Mammary epithelial cell (primary cell): ENCODE measurements around the gene ASZ1.

Source experiments
- EZH2 ChIP-seq: IDR thresholded peaks from 2 replicates; pipeline ENCODE4 v1.6.1; 2012; ENCODE audit warnings: low read length, inconsistent platforms, borderline replicate concordance
- TF ChIP-seq, protein P1 (sequence below), 2 donors: IDR thresholded peaks in 1 of 2; conservative IDR thresholded peaks in 1 of 2; 2 replicates each; pipeline ENCODE4 v1.5.1; 2011 to 2012; ENCODE audit warnings: inconsistent platforms in 2 of 2, low read length in 2 of 2, mild to moderate bottlenecking in 2 of 2, control low read depth in 1 of 2, low read depth in 1 of 2; ENCODE audit not compliant: insufficient read depth in 1 of 2; ENCODE audit errors: extremely low read depth in 1 of 2

DNA sequence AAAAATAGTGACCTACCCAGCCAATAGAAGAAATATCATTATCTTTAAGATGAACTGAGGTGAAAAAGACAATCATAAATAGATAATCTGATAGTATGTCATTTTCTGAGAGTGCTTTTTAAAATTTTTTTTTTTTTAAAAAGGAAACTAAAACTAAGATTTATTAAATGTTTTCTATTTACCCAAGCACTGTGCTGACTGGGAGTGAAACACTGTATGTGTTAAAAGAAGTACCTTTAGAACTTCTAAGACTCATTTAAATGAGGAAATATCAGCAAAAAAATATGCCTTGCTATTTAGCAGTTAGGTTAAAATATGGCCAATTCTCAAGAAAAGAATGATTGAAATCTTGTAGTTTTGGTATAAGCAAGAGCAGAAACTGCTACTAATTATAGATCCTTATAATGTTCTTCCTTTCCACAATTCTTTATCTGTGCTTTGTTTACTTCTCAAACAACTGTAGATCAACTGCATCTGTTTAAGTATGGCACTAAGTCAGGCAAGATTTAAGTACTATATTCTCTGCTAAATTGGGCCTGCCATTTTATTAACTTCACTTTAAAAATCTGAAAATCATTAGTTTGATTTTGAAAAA, 64.9 kb downstream of the ASZ1 start:
- TF ChIP-seq, protein P1, sequence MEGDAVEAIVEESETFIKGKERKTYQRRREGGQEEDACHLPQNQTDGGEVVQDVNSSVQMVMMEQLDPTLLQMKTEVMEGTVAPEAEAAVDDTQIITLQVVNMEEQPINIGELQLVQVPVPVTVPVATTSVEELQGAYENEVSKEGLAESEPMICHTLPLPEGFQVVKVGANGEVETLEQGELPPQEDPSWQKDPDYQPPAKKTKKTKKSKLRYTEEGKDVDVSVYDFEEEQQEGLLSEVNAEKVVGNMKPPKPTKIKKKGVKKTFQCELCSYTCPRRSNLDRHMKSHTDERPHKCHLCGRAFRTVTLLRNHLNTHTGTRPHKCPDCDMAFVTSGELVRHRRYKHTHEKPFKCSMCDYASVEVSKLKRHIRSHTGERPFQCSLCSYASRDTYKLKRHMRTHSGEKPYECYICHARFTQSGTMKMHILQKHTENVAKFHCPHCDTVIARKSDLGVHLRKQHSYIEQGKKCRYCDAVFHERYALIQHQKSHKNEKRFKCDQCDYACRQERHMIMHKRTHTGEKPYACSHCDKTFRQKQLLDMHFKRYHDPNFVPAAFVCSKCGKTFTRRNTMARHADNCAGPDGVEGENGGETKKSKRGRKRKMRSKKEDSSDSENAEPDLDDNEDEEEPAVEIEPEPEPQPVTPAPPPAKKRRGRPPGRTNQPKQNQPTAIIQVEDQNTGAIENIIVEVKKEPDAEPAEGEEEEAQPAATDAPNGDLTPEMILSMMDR (conservative IDR thresholded peaks at IDR 0.05 in 1 of 2, IDR thresholded peaks at IDR 0.05 in 1 of 2; ENCODE audit: extremely low read depth in 1 of 2, insufficient read depth in 1 of 2, low read depth in 1 of 2, low read length in 2 of 2) = no peak
- no peak for TF ChIP-seq EZH2
